SU-DHL-6 (cell line): ENCODE results near the gene C3orf33.
A peak's percentile ranks its signal among the peaks of the same experiment; 100 is the strongest.
"Not testable (repeated sequence)": the region's sequence is repeated elsewhere in the genome, so short reads cannot be mapped to it uniquely, and the experiment has no call there.

ENCODE experiments used
- H2AFZ ChIP-seq: fragments of 200-600 bp; sonication (generic); 2 replicates; pipeline ENCODE4 v1.6.1; 2014; ENCODE audit warnings: low read depth, mild to moderate bottlenecking, moderate library complexity, mixed read lengths, antibody characterized with exemption, low read length; ENCODE audit not compliant: severe bottlenecking
- H3F3A ChIP-seq: fragments of 200-600 bp; shearing (Covaris generic); 2 replicates; pipeline ENCODE4 v1.6.0; 2016; ENCODE audit warnings: antibody characterized with exemption, mild to moderate bottlenecking; ENCODE audit not compliant: insufficient read depth
- H3K27ac ChIP-seq: fragments of 200-600 bp; sonication (generic); 2 replicates; pipeline ENCODE4 v1.5.1; 2016; ENCODE audit warnings: low read depth, mild to moderate bottlenecking, low read length, moderate library complexity, mixed read lengths
- H3K27me3 ChIP-seq: fragments of 200-600 bp; sonication (generic), shearing (Covaris generic); 2 replicates; pipeline ENCODE4 v1.6.0; 2014; ENCODE audit warnings: mild to moderate bottlenecking, low read length
- H3K36me3 ChIP-seq: fragments of 200-600 bp; sonication (generic); 2 replicates; pipeline ENCODE4 v1.6.1; 2014; ENCODE audit warnings: mild to moderate bottlenecking, low read length, mixed read lengths
- H3K4me2 ChIP-seq: fragments of 300-600, 200-600 bp; shearing (Covaris generic), sonication (generic); 2 replicates; pipeline ENCODE4 v1.6.0; 2014; ENCODE audit warnings: low read length, low read depth, mild to moderate bottlenecking; ENCODE audit not compliant: poor library complexity, severe bottlenecking
- H3K4me3 ChIP-seq: fragments of 200-600 bp; sonication (generic); 2 replicates; pipeline ENCODE4 v1.5.1; 2014; ENCODE audit warnings: antibody characterized with exemption, low read length, mild to moderate bottlenecking, mixed read lengths; ENCODE audit not compliant: insufficient read depth, poor library complexity, severe bottlenecking
- H3K79me2 ChIP-seq: fragments of 200-600 bp; sonication (generic); 2 replicates; pipeline ENCODE4 v1.6.1; 2014; ENCODE audit warnings: mild to moderate bottlenecking, low read length, moderate library complexity; ENCODE audit not compliant: insufficient read depth
- H3K9ac ChIP-seq: fragments of 200-600 bp; sonication (generic); 2 replicates; pipeline ENCODE4 v1.7.0; 2014; ENCODE audit warnings: mild to moderate bottlenecking, low read length
- H3K9me2 ChIP-seq: fragments of 200-600 bp; sonication (generic); replicated peaks from 2 replicates; pipeline ENCODE4 v1.6.1; 2014; ENCODE audit warnings: low read length; ENCODE audit not compliant: insufficient read depth
- H3K9me3 ChIP-seq: fragments of 200-600 bp; sonication (generic); 2 replicates; pipeline ENCODE4 v1.6.1; 2014; ENCODE audit warnings: low read length, mixed read lengths; ENCODE audit not compliant: insufficient read depth
- H4K20me1 ChIP-seq: fragments of 200-600 bp; sonication (generic); 2 replicates; pipeline ENCODE4 v1.6.1; 2014; ENCODE audit warnings: low read depth, mild to moderate bottlenecking, antibody characterized with exemption, low read length, moderate library complexity, mixed read lengths
- CTCF ChIP-seq: fragments of 200-600 bp; sonication (generic); IDR thresholded peaks from one replicate; pipeline ENCODE4 v1.5.1; 2017; ENCODE audit warnings: antibody characterized with exemption, mild to moderate bottlenecking, low read length, moderate library complexity; ENCODE audit not compliant: insufficient read depth, poor library complexity, severe bottlenecking
- EZH2phosphoT487 ChIP-seq: fragments of 200-600 bp; sonication (generic), shearing (Covaris generic); conservative IDR thresholded peaks from 2 replicates; pipeline ENCODE4 v1.6.1; 2018; ENCODE audit warnings: mild to moderate bottlenecking, antibody characterized with exemption, low read length, moderate library complexity, mixed read lengths

C3orf33 gene

GRCh38 chr3:155843569-155843968 is 37.5 kb upstream of the C3orf33 start:
- Histone ChIP-seq H3K4me2 (peak overlapping the region; percentile 8), H3K79me2 (peaks cover 49% of the 10 kb centered on the region), H3K4me3 (no peak overlapping the region), H3F3A (0 out of 2 replicates have a peak, but pooled peaks cover 4% of the 10 kb centered on the region), H3K36me3 (no peaks in the 10 kb centered on the region), H3K9ac (no peak overlapping the region), H3K9me3 (no peaks in the 10 kb centered on the region), H3K27me3 (no peaks in the 10 kb centered on the region), H4K20me1 (no peaks in the 10 kb centered on the region), H3K27ac (no peak overlapping the region), H2AFZ (no peak overlapping the region), H3K9me2 (no peaks in the 10 kb centered on the region)
- TF ChIP-seq CTCF (no peak), EZH2phosphoT487 (no peak)

- Histone ChIP-seq H3K9me3 (no peaks in the 10 kb centered on the region), H3K9ac (no peak overlapping the region), H3K79me2 (peaks cover 2% of the 10 kb centered on the region; the same call in 1 of the 2 replicates), H3K27me3 (no peaks in the 10 kb centered on the region), H3K9me2 (no peaks in the 10 kb centered on the region), H3F3A (no peaks in the 10 kb centered on the region), H4K20me1 (no peaks in the 10 kb centered on the region), H3K27ac (no peak overlapping the region), H3K4me2 (no peak overlapping the region), H3K36me3 (peaks cover 8% of the 10 kb centered on the region; the same call in 1 of the 2 replicates), H2AFZ (no peak overlapping the region), H3K4me3 (no peak overlapping the region)
- TF ChIP-seq CTCF, result no peak
- TF ChIP-seq EZH2phosphoT487, result no peak
Observed at GRCh38 chr3:155835341-155836071, 29.4 kb upstream of the C3orf33 start.

GRCh38 chr3:155828490-155829098 is 22.5 kb upstream of the C3orf33 start:
- not testable (repeated sequence) for H3F3A ChIP-seq, H3K4me3 ChIP-seq, H3K9me3 ChIP-seq, H3K4me2 ChIP-seq, H3K27me3 ChIP-seq, H2AFZ ChIP-seq, H3K9me2 ChIP-seq, H4K20me1 ChIP-seq, H3K9ac ChIP-seq, H3K27ac ChIP-seq, H3K79me2 ChIP-seq
- H3K36me3 ChIP-seq, result peaks cover 15% of the 10 kb centered on the region; the same call in 1 of the 2 replicates

GRCh38 chr3:155815030-155815545 is 9.0 kb upstream of the C3orf33 start:
- H3K9ac ChIP-seq, result no peak overlapping the region
- no peak overlapping the region for H3K4me2 ChIP-seq
- no peaks in the 10 kb centered on the region for H3K27me3 ChIP-seq
- TF ChIP-seq EZH2phosphoT487 (no peak), CTCF (no peak)
- H3K79me2 ChIP-seq, result no peaks in the 10 kb centered on the region
- H4K20me1 ChIP-seq, result no peaks in the 10 kb centered on the region
- no peak overlapping the region for H2AFZ ChIP-seq
- H3F3A ChIP-seq, result no peaks in the 10 kb centered on the region
- no peaks in the 10 kb centered on the region for H3K9me2 ChIP-seq
- no peaks in the 10 kb centered on the region for H3K9me3 ChIP-seq
- H3K36me3 ChIP-seq, result no peaks in the 10 kb centered on the region
- no peak overlapping the region for H3K27ac ChIP-seq
- no peak overlapping the region for H3K4me3 ChIP-seq

GRCh38 chr3:155813224-155813623 is 7.1 kb upstream of the C3orf33 start:
- not testable (repeated sequence) for H3K4me2 ChIP-seq, H3K9me2 ChIP-seq, H3K36me3 ChIP-seq, H3K27ac ChIP-seq, H3K9me3 ChIP-seq, H3K9ac ChIP-seq, H3K79me2 ChIP-seq, H3K4me3 ChIP-seq, H3F3A ChIP-seq, H3K27me3 ChIP-seq, H2AFZ ChIP-seq, H4K20me1 ChIP-seq
